ENCODE results near the gene DNASE1L1. TPM values are rescaled to one million over a fixed set of nuclear protein-coding genes. Genes with fewer than 3 reads are reported as not detected.

The DNASE1L1 gene
- polyA plus RNA-seq, 1 donor from 2014 or later, result 9.2 TPM

- TF ChIP-seq SMC3 (conservative IDR thresholded peaks at IDR 0.05; ENCODE audit: poor library complexity) (no peak), EP300 (conservative IDR thresholded peaks at IDR 0.05; ENCODE audit: poor library complexity, severe bottlenecking) (no peak), CTCF (IDR thresholded peaks at IDR 0.05; ENCODE audit: poor library complexity, severe bottlenecking) (no peak), EZH2 (IDR thresholded peaks at IDR 0.05; ENCODE audit: borderline replicate concordance, insufficient read depth, low read length, poor library complexity, severe bottlenecking) (no peak), TAF1 (IDR thresholded peaks at IDR 0.05; ENCODE audit: low read depth) (no peak), RAD21 (conservative IDR thresholded peaks at IDR 0.05) (no peak), MXI1 (conservative IDR thresholded peaks at IDR 0.05; ENCODE audit: poor library complexity, severe bottlenecking) (no peak), POLR2AphosphoS5 (IDR thresholded peaks at IDR 0.05) (no peak)
- TF ChIP-seq, protein P1, sequence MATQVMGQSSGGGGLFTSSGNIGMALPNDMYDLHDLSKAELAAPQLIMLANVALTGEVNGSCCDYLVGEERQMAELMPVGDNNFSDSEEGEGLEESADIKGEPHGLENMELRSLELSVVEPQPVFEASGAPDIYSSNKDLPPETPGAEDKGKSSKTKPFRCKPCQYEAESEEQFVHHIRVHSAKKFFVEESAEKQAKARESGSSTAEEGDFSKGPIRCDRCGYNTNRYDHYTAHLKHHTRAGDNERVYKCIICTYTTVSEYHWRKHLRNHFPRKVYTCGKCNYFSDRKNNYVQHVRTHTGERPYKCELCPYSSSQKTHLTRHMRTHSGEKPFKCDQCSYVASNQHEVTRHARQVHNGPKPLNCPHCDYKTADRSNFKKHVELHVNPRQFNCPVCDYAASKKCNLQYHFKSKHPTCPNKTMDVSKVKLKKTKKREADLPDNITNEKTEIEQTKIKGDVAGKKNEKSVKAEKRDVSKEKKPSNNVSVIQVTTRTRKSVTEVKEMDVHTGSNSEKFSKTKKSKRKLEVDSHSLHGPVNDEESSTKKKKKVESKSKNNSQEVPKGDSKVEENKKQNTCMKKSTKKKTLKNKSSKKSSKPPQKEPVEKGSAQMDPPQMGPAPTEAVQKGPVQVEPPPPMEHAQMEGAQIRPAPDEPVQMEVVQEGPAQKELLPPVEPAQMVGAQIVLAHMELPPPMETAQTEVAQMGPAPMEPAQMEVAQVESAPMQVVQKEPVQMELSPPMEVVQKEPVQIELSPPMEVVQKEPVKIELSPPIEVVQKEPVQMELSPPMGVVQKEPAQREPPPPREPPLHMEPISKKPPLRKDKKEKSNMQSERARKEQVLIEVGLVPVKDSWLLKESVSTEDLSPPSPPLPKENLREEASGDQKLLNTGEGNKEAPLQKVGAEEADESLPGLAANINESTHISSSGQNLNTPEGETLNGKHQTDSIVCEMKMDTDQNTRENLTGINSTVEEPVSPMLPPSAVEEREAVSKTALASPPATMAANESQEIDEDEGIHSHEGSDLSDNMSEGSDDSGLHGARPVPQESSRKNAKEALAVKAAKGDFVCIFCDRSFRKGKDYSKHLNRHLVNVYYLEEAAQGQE (IDR thresholded peaks at IDR 0.05; ENCODE audit: borderline replicate concordance), result no peak
- Histone ChIP-seq H3F3A (ENCODE audit: insufficient read depth, low read length, poor library complexity, severe bottlenecking) (no peaks in the 10 kb centered on the region), H3K9ac (ENCODE audit: low read length) (peak overlapping the region; percentile 92), H3K27ac (ENCODE audit: low read length) (no peak overlapping the region), H3K4me3 (ENCODE audit: low read length) (peak overlapping the region; percentile 78), H3K4me2 (ENCODE audit: low read length) (no peak overlapping the region), H3K79me2 (replicated peaks; ENCODE audit: insufficient read depth, low read length) (peaks cover 9% of the 10 kb centered on the region), H3K36me3 (ENCODE audit: insufficient read depth, low read length) (no peaks in the 10 kb centered on the region), H2AFZ (ENCODE audit: low read depth, low read length) (no peak overlapping the region), H4K20me1 (ENCODE audit: insufficient read depth) (no peaks in the 10 kb centered on the region), H3K9me2 (ENCODE audit: insufficient read depth, low read length) (no peaks in the 10 kb centered on the region), H3K27me3 (ENCODE audit: insufficient read depth, low read depth, low read length) (no peaks in the 10 kb centered on the region), H3K9me3 (ENCODE audit: low read length) (no peaks in the 10 kb centered on the region)
Observed at GRCh38 chrX:154380787-154381186, 28.3 kb downstream of the DNASE1L1 start.

DNA sequence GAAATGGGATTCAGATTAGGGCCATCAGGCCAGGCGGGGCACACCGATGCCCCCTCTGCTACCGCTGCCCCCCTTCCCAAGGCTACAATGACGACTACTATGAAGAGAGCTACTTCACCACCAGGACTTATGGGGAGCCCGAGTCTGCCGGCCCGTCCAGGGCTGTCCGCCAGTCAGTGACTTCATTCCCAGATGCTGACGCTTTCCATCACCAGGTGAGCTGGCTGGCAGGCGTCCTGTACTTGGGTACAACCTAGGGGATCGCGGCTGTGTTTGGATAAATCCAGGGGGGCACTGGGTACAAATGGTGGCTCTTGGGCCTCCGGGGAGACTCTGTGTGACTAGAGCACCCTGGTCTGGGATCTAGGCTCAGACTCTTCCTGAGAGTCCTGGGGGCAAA, 28.9 kb downstream of the DNASE1L1 start:
- H2AFZ ChIP-seq (ENCODE audit: low read depth, low read length), result no peak overlapping the region
- TF ChIP-seq CTCF (IDR thresholded peaks at IDR 0.05; ENCODE audit: poor library complexity, severe bottlenecking) (no peak), POLR2AphosphoS5 (IDR thresholded peaks at IDR 0.05) (no peak), EZH2 (IDR thresholded peaks at IDR 0.05; ENCODE audit: borderline replicate concordance, insufficient read depth, low read length, poor library complexity, severe bottlenecking) (no peak), SMC3 (conservative IDR thresholded peaks at IDR 0.05; ENCODE audit: poor library complexity) (no peak), MXI1 (conservative IDR thresholded peaks at IDR 0.05; ENCODE audit: poor library complexity, severe bottlenecking) (no peak), EP300 (conservative IDR thresholded peaks at IDR 0.05; ENCODE audit: poor library complexity, severe bottlenecking) (no peak), TAF1 (IDR thresholded peaks at IDR 0.05; ENCODE audit: low read depth) (no peak), RAD21 (conservative IDR thresholded peaks at IDR 0.05) (no peak)
- TF ChIP-seq, protein P1 (IDR thresholded peaks at IDR 0.05; ENCODE audit: borderline replicate concordance), result no peak

More for the DNA sequence above, 28.9 kb downstream of the DNASE1L1 start:
- Histone ChIP-seq H3K4me2 (ENCODE audit: low read length) (peak overlapping the region; percentile 65), H3K9me2 (ENCODE audit: insufficient read depth, low read length) (no peaks in the 10 kb centered on the region), H3F3A (ENCODE audit: insufficient read depth, low read length, poor library complexity, severe bottlenecking) (no peaks in the 10 kb centered on the region), H3K27me3 (ENCODE audit: insufficient read depth, low read depth, low read length) (no peaks in the 10 kb centered on the region), H3K4me3 (ENCODE audit: low read length) (peak overlapping the region; percentile 78), H3K9ac (ENCODE audit: low read length) (peak overlapping the region; percentile 92), H3K79me2 (replicated peaks; ENCODE audit: insufficient read depth, low read length) (peaks cover 9% of the 10 kb centered on the region), H3K36me3 (ENCODE audit: insufficient read depth, low read length) (no peaks in the 10 kb centered on the region), H3K9me3 (ENCODE audit: low read length) (no peaks in the 10 kb centered on the region), H4K20me1 (ENCODE audit: insufficient read depth) (no peaks in the 10 kb centered on the region), H3K27ac (ENCODE audit: low read length) (peak overlapping the region; percentile 89)

All from neural cell (in vitro differentiated cells).